Non-pigmented ciliary epithelial cell (primary cell): Measurements from ENCODE around the gene ZNF664.

ENCODE experiments used
- DNase-seq: peaks from one replicate; pipeline ENCODE4 v3.0.0-alpha.2; 2010; ENCODE audit warnings: low read depth

The ZNF664 gene

GRCh38 chr12:123958876-123959275 is 14.1 kb upstream of the ZNF664 start:
- DNase-seq = no peak

- DNase-seq = no peak
Observed at GRCh38 chr12:123960029-123960735, 12.8 kb upstream of the ZNF664 start.

- DNase-seq = no peak
Observed at GRCh38 chr12:123960856-123961255, 12.2 kb upstream of the ZNF664 start.

GRCh38 chr12:123961585-123962345 is 11.2 kb upstream of the ZNF664 start:
- no peak for DNase-seq

GRCh38 chr12:123962513-123962912 is 10.5 kb upstream of the ZNF664 start:
- no peak for DNase-seq

- DNase-seq = no peak
Observed at GRCh38 chr12:123963821-123964220, 9.2 kb upstream of the ZNF664 start.

GRCh38 chr12:123965382-123965781 is 7.6 kb upstream of the ZNF664 start:
- DNase-seq = no peak

- DNase-seq = no peak
Observed at GRCh38 chr12:123966596-123966995, 6.4 kb upstream of the ZNF664 start.

GRCh38 chr12:123967121-123967586 is 5.9 kb upstream of the ZNF664 start:
- no peak for DNase-seq

- DNase-seq = no peak
Observed at GRCh38 chr12:123971449-123971769, 1.6 kb upstream of the ZNF664 start.

GRCh38 chr12:123971770-123972456 is 1.1 kb upstream of the ZNF664 start:
- DNase-seq = no peak

- no peak for DNase-seq
Observed at GRCh38 chr12:123973552-123974341, 732 bp downstream of the ZNF664 start.

GRCh38 chr12:123976227-123976826 is 3.3 kb downstream of the ZNF664 start:
- DNase-seq = no peak

GRCh38 chr12:123979566-123979965 is 6.6 kb downstream of the ZNF664 start:
- no peak for DNase-seq

- DNase-seq = no peak
Observed at GRCh38 chr12:123982269-123982668, 9.3 kb downstream of the ZNF664 start.

GRCh38 chr12:123983822-123984485 is 10.9 kb downstream of the ZNF664 start:
- no peak for DNase-seq

GRCh38 chr12:123984903-123985302 is 11.9 kb downstream of the ZNF664 start:
- DNase-seq = no peak

GRCh38 chr12:123986374-123986965 is 13.5 kb downstream of the ZNF664 start:
- DNase-seq = no peak

- DNase-seq = no peak
Observed at GRCh38 chr12:123987022-123987421, 14.0 kb downstream of the ZNF664 start.

- DNase-seq = no peak
Observed at GRCh38 chr12:123989168-123989567, 16.2 kb downstream of the ZNF664 start.

GRCh38 chr12:123989753-123990152 is 16.7 kb downstream of the ZNF664 start:
- DNase-seq = no peak
